Cardiac septum (tissue), 1 donor: ENCODE measurements around the gene CAV1. TPM values are rescaled to one million over a fixed set of nuclear protein-coding genes. Genes with fewer than 3 reads are reported as not detected.

Source experiments
- DNase-seq: peaks from one replicate; pipeline ENCODE4 v3.0.0-alpha.2; 2020; ENCODE audit warnings: low spot score
- intact Hi-C: fragments of 100-400 bp; cut with DNase I; formaldehyde crosslinking; loops from one replicate; pipeline ENCODE4 v1.14.0; 2022
- total RNA-seq: library from RNA; stranded (reverse); fragmentation: NEBNext Ultra II Directional; extraction: Animal tissue kit (Norgen Biotek cat#: 25700); gene quantifications from one replicate; pipeline ENCODE4 v1.2.1, GENCODE V29; 2021
- donor health status: DM: no; HTN: no; CAD: no.

The CAV1 gene
- total RNA-seq, 1 donor from 2014 or later = 311 TPM

DNA sequence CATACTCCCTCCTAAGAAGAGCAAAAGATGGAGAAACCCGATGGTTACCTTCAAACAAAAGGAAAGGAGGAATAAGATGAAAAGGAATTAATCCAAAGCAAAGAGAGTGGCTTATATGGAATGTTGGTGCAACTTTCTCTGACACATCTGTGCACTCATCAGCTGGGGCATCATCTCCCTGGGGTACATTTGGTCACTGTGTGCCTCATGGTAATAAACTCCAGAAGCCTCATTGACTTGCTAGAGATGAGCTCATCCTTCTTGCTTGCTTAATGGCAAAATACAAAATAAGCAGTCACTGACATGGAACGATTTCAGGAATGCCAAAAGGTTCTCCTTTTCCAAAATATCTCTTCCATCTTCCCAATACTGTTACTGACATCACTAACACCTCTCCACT, 22.5 kb downstream of the CAV1 start:
- intact Hi-C loops = no loop called here
- DNase-seq = no peak

DNA sequence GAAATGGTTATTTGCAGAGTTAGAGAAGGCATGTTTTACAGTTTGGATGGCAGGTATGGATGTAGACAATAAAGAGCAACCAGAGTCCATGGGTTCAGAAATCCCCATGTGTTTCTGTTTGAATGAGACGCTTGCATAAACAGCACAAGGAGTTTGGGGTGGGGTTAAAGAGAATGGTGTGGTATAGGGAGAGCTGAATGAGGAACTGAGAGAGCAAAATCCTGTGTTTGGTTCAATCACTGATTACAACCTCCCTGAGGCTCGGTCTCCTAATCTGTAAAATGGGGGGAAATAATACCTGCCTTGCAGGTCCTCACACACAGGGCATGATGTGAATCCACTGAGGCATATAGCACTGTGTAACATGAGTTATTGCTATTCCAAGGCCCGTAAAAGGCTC, 23.7 kb downstream of the CAV1 start:
- intact Hi-C loops = no loop called here
- DNase-seq = no peak

DNA sequence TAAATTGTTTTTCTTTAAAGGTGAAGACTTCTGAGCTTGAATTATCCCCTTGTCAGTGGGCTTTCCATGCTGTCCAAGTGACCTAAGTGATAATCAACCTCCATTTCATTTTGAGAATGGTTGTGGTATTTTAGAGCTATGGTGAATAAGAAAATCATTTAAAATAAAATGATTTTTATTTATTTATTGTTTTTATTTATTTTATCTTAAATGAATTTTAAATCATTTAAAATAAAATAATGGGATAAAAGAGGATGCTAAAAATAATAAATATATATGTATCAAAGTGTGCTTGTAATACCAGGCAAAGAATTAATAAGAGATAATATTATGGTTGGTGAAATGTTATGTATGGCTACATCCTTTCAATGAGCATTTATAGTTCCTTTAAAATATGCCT, 24.5 kb downstream of the CAV1 start:
- intact Hi-C loops = no loop called here

DNA sequence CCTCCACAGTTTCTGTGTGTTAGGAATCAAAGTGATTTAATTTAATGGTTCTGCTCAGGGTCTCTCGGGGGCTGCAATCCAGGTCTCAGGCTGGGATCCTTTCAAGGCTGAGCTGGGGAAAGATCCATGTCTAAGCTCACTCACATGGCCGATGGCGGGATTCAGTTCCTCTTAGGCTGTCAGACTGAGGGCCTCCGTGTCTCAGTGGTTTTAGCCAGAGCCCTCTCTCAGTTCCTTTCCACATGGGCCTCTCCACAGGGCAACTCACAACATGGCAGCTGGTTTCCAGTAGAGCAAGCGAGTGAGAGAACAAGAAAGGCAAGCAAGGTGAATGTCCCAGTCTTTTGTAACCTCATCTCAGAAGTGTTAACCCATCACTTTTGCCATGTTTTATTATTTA, 26.9 kb downstream of the CAV1 start:
- intact Hi-C loops = no loop called here
- DNase-seq = no peak

More for the DNA sequence above, 24.5 kb downstream of the CAV1 start:
- no peak for DNase-seq

DNA sequence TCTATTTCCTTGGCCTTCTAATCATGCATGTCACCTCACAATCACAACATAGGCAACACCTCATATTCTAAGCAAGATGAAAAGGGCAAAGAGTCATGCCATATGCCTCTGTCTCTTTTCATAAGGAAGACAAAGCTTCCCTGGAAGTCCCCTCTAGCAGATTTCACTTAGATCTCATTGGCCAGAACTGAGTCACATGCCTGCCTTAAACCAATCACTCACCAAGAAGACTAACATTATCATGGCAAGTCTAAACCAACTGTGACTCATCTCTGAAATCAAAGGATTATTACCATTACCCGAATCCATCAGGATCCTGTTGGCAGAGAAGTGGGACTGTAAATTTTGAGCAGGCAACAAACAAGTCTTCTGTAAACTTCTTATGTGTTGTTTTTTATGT, 27.8 kb downstream of the CAV1 start:
- DNase-seq = no peak
- intact Hi-C loops = no loop called here

DNA sequence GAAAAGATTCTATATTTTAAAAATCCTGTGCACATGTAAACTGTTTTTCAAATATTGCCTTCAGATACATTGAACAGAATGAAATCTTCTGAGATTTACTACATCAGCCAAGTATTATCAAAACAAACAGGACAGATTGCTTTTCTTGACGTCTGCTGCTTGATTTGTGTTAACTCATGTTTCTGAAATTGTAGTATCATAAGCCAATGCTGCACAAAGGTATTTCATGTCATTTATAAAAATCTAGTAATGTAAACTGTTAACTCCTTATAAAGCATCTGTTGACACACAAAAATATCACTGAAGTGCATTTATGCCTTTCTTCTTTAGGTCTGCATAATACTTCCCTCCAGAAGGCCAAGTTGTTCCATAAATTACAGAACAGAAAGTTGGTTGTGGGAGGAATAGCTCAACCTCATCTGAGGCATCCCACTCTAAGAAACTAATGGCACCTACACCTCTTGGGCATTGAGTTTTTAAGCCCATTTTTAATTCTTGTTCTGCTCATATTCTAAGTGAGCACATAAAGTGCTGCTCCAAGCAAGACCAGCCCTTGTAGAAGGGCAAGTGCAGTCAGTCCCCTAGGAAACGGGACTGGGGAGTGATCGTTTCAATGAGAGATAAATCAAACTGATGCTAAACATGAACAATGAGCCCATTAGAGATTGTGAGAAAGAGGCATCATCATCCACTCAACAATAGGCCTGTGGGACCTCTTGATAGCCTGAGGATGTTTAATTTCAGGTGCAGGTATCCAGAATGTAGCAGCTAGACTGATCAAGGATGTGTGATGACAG, 28.5 kb downstream of the CAV1 start:
- no peak for DNase-seq
- intact Hi-C loops = no loop called here

DNA sequence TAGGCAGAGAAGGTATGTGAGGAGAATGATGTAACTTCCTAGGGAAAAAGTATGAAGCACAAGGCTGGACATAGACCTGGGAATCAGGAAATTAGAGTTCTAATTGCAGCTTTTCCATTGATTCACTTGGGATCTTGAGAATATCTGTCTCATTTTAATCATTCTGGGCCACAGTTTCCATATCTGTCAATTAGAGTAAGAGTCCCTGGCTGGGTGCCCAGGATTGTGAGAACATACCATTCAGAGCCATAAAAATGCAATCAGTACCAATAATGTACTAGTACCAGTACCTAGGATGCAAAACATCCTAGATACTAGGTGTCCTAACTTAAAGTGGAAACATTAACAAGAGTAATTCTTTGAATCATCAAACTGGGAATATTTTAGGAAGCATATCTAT, 29.6 kb downstream of the CAV1 start:
- intact Hi-C loops = no loop called here
- DNase-seq = no peak

DNA sequence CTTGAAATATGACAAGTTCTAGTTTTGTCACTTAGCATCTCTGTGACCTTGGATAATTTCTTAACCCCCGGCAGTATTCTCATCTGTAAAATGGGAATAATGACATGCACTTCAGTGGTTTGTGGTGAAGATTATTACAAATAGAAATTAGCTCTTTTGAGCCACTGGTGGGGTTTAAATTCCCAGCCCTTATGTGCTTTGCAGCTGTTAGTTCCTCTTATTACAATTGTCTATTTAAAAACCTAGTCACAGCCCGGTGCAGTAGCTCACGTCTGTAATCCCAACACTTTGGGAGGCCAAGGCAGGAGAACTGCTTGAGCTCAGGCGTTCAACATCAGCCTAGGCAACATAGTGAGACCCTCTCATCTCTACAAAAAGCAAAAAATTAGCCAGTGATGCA, 30.1 kb downstream of the CAV1 start:
- DNase-seq = no peak
- intact Hi-C loops = no loop called here

DNA sequence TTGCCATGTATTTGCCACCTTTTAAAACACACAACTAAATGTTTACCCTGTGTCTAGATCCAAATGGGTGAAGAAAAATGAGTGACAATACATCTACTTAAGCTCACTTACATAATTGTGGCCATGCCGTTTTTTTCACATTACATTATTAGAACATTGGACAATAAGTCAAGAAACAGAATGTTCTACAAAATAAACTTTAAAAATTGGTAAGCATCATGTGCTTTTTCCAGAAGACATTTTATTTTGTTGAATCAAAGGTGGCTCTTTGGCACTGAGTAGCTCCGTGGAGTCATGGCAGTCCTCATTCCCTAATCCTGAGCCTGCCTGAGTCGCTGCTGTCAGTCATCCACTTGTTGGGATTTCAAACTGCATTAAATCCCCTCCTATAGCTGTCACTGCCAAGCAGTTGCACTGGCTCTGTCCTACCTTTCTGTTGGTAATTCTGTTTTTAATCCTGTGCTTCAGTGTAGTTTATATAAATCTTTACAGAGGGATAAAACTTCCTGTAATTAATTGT, 32.3 kb downstream of the CAV1 start:
- intact Hi-C loops = no loop called here
- no peak for DNase-seq

DNA sequence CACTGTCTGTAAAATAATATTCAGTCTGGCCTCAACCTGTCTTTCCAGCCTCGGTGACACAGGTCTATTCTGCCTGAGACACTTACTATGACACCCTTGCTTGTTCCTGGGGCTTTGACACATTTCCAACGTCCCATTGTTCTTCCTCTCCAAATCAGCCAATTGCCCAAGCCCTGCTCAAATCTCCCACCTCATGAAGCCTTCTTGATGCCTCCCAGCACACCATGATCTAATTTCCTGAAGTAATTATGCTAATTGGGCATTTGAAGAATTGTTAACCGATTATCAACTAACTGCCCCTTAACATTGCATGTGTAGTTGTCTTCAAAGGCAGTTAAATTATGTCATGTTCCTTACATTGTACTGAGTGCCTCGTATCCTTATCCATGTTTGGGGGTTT, 33.1 kb downstream of the CAV1 start:
- intact Hi-C loops = no loop called here
- no peak for DNase-seq

DNA sequence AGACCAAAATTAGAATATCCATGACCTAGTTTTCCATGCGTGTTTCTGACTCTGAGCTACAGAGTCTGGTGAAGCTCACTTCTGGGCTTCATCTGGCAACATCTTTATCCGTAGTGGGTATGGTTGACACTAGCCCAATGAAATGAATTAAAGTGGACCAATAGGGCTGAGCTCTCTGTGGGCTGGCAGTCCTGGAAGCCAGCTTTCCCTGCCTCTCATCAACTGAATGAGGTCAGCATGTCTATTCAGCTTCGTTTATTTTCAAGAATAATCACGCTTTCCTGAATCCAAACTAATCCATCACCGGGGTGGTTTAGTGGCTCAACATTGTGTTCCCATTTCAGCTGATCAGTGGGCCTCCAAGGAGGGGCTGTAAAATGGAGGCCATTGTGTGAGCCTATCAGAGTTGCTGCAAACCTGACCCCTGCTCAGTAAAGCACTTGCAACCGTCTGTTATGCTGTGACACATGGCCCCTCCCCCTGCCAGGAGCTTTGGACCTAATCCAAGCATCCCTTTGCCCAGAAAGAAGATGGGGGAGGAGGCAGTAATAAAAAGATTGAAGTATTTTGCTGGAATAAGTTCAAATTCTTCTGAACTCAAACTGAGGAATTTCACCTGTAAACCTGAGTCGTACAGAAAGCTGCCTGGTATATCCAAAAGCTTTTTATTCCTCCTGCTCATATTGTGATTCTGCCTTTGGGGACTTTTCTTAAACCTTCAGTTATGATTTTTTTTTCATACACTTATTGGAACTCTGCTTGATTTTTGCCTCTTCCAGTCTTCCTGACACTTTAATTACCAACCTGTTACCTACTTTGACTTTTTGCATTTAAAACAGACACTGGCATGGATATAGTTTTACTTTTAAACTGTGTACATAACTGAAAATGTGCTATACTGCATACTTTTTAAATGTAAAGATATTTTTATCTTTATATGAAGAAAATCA, 35.5 kb downstream of the CAV1 start:
- intact Hi-C loops = no loop called here
- no peak for DNase-seq

DNA sequence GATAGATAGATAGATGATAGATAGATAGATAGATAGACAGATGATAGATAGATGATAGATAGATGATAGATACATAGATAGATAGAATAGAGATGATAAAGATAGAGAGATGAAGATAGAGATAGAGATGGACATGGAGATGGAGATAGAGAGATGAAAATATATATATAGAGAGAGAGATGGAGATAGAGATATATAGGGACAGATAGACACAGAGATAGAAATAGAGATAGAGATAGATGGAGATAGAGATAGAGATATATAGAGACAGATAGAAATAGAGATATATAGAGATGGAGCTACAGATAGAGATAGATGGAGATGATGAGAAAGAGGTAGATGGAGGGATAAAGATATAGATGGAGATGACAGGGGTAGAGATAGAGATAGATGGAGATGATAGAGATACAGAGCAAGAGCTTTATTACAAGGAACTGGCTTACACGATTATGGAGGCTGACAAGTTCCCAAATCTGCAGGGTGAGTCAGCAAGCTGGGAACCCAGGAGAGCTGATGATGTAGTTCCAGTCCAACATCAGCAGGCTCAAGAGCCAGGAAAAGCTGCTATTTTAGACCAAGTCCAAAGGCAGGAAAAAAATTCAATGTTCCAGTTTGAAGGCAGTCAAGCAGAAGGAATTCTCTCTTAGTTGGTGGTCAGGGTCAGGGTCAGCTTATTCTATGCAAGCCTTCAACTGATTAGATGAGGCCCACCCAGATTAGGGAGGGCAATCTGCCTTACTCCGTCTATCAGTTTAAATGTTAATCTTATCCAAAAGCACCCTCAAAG, 37.1 kb downstream of the CAV1 start:
- no peak for DNase-seq
- intact Hi-C loops = no loop called here

DNA sequence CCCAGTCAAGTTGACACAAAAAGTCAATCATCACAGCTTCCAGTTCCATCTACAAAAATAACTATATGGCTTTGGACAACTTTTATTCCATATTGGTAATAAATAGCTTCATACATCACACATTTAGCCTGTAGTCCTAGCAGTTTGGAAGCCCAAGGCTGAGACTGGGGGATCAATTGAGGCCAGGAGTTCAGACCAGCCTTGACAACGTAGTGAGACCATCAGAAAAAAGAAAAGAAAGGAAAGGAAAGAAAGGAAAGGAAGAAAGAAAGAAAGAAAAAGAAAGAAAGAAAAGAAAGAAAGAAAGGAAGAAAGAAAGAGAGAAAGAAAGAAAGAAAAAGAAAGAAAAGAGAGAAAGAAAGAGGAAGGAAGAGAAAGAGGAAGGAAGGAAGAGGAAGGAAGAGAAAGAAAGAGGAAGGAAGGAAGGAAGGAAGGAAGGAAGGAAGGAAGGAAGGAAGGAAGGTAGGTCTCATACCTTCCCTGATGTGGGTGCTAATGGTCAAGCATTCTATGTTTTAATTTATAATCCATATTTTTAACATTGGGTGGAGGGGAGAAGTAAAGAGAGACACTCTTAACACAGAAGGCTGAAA, 37.8 kb downstream of the CAV1 start:
- DNase-seq = no peak
- intact Hi-C loops = no loop called here

DNA sequence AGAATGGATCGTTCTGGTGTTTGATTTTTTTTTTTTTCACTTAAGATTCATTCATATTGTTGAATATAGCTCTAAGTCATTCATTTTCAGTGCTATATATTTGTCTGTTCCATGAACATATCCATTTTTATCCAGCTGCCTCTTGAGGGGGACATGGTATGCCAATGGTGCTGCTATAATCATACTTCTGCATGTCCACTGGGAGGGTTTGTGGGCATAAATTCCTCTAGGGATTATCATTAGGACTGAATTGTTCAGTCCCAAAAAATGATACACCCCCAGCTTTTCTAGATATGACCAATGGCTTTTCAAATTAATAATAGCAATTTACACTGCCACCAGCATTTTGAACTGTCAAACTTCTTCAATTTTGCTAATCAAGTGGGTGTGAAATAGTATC, 41.1 kb downstream of the CAV1 start:
- intact Hi-C loops = no loop called here
- DNase-seq = no peak

DNA sequence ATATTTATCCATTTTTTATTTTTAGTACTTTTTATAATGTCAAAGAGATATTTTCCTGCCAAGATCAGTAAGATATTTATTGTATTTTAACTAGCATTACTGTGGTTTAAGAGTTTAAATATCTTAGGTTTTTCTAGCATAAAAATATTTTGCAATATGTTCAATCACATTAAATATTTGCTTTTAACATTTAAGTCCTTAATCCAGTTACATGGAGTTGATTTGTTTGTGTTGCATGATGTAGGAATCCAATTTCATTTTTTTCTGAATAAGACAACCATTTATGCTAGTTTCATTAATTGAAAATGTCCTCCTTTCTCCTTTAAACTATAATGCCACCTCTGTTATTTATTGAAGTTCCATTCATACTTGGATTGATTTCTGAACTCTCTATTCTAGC, 41.8 kb downstream of the CAV1 start:
- intact Hi-C loops = no loop called here
- DNase-seq = no peak

DNA sequence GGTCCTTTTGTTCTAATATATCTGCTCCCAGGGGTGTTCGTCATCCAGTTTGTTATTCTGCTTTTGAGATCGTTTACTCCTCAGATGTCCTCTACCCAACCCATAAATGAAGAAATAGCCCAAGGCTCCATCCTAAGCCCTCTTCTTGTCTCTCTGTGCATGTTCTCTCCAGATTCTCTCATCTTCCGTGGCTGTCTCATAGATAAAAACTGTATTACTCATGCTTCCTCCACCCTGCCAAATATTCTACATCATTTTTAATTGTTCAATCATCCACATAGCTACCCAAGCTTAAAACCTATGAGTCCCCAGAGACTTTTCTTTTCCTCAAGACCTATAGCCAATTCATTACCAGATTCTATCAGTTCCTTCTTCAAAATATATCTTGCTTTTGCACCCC, 44.9 kb downstream of the CAV1 start:
- DNase-seq = no peak
- intact Hi-C loops = no loop called here

DNA sequence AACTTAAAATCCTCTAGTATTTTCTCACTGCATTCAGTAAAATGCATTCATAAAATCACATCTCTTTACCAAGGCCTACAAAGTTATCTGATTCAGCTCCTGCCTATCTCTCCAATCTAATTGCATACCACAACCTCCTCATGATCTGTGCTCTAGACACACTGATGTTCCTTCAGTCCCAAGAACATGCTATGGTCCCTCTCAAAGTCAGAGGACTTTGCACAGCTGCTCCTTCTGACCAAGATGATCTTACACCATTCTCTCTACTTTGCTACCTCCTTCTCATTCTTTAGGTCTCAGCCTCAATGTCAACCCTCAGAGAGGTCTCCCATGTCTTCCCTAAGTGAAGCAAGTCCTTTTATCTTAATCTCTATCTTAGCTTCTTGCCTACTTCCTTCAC, 45.5 kb downstream of the CAV1 start:
- intact Hi-C loops = no loop called here
- no peak for DNase-seq

DNA sequence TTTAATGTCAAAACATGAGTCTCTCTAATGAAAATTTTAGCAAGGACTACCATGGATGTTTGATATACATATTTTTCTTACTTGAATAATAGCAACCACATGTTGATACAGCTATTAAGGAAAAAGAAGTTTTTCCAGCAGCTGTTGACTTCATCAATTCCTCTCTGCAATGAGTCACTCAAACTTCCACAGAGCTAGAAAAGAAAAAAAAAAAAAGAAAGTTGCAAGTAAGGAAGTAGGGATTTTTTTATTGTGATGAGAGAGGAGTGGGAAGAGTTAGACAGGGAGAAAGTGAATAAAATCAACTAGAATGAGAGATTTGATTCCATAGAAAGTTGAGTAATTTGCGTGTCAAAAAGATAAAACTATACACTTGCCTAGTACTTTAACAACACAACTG, 46.2 kb downstream of the CAV1 start:
- no peak for DNase-seq
- intact Hi-C loops = no loop called here

DNA sequence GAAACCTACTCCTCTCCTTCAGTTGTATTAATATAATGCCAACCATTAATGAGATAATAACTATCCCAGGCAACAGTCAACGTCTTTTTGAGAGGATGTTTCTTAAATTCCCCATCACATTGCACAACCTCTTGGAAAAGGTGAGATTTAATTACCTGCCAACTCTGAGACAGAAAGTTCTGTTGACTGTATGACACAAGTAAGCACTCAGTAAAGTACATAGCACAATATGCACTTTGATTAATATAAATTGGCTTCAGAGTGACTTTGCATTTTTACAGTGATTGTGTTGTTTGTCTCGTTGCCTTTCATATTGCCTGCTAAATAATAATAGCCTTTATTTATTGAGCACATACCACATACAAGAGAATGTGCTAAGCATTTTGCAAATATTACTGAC, 46.7 kb downstream of the CAV1 start:
- intact Hi-C loops = no loop called here
- DNase-seq = no peak

DNA sequence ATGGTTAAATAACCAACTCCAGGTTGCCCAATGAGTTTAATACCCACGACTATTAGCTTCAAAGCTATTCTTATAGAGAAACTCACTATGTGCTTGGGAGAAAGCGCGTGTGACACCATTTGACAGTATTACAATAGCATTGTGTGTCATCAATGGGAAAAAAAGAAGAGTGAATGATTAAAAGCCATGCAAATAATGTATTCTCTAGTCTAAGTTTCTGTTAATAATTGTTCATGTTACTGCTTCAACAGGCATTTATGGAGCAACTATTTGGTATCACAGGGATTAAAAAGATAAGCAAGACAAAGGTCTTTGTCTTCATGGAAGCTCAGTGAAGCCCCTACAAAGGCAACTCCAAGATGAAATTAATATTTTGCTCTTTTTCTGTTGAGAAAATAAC, 47.2 kb downstream of the CAV1 start:
- intact Hi-C loops = no loop called here
- no peak for DNase-seq
